Nephron (organoid): ENCODE data around the gene UCN.
"Not testable (repeated sequence)": the region's sequence is repeated elsewhere in the genome, so short reads cannot be mapped to it uniquely, and the experiment has no call there.

ENCODE experiments used
- H3K27ac Mint-ChIP-seq, 3 experiments: 2 replicates each; pipeline ENCODE4 v1.8.0; 2020; ENCODE audit warnings: mixed read lengths in 3 of 3, mild to moderate bottlenecking in 2 of 3, moderate library complexity in 1 of 3
- H3K27me3 Mint-ChIP-seq: 2 replicates; pipeline ENCODE4 v1.8.0; 2021; ENCODE audit warnings: low read depth, mild to moderate bottlenecking, moderate library complexity, mixed read lengths
- H3K36me3 Mint-ChIP-seq: 2 replicates; pipeline ENCODE4 v1.8.0; 2020; ENCODE audit warnings: low read depth, mixed read lengths
- H3K4me1 Mint-ChIP-seq: 2 replicates; pipeline ENCODE4 v1.8.0; 2020; ENCODE audit warnings: mixed read lengths
- H3K4me3 Mint-ChIP-seq, 3 experiments: 2 replicates each; pipeline ENCODE4 v1.8.0; 2020; ENCODE audit warnings: mild to moderate bottlenecking in 3 of 3, mixed read lengths in 3 of 3, moderate library complexity in 2 of 3
- H3K9me3 Mint-ChIP-seq: 2 replicates; pipeline ENCODE4 v1.8.0; 2020; ENCODE audit warnings: mixed read lengths
- TF ChIP-seq, protein P1 (sequence below), 3 experiments: fragments of 200-600 bp; sonication (generic); IDR thresholded peaks; one replicate each; pipeline ENCODE4 v1.5.0; 2021; ENCODE audit warnings: antibody characterized with exemption in 3 of 3; ENCODE audit not compliant: unreplicated experiment in 3 of 3

The UCN gene

DNA sequence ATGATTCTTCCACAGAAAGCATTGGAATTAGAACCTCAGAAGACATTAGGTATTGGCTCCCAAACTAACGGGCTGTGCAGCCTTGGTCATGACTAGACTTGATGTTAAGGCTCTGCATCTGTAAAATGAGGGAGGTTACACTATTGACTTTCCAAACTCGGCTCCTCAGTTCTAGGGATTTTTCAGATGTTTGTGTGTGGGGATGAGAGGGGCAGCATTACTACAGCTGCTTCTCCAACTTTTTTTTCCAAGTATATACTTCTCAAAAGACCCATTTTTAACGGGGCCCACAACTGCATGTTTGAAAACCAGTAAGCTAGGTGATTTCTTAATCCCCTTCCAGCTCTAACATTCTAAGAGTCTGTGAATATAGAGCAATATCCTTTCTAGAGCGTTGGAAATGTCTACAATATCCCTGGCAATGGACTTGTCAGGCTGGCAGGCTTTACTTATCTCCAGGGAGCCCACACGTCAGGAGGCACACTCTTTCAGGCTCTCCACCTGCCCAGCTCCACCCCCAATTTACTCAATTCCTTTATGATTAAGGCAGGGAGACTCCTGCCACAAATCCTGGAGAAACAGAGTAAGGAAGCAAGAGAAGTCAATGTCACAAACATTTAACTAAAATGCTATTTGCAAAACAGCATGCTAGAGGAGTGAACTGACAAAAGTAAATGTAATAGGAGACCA lies 15.5 kb upstream of the UCN start:
- TF ChIP-seq, protein P1, sequence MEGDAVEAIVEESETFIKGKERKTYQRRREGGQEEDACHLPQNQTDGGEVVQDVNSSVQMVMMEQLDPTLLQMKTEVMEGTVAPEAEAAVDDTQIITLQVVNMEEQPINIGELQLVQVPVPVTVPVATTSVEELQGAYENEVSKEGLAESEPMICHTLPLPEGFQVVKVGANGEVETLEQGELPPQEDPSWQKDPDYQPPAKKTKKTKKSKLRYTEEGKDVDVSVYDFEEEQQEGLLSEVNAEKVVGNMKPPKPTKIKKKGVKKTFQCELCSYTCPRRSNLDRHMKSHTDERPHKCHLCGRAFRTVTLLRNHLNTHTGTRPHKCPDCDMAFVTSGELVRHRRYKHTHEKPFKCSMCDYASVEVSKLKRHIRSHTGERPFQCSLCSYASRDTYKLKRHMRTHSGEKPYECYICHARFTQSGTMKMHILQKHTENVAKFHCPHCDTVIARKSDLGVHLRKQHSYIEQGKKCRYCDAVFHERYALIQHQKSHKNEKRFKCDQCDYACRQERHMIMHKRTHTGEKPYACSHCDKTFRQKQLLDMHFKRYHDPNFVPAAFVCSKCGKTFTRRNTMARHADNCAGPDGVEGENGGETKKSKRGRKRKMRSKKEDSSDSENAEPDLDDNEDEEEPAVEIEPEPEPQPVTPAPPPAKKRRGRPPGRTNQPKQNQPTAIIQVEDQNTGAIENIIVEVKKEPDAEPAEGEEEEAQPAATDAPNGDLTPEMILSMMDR (IDR thresholded peaks at IDR 0.05; ENCODE audit: unreplicated experiment in 3 of 3): no peak
- peak overlapping the region; percentile 91 to 97 (median 91) for H3K4me3 Mint-ChIP-seq
- H3K4me1 Mint-ChIP-seq: peaks cover 7% of the 10 kb centered on the region

DNA sequence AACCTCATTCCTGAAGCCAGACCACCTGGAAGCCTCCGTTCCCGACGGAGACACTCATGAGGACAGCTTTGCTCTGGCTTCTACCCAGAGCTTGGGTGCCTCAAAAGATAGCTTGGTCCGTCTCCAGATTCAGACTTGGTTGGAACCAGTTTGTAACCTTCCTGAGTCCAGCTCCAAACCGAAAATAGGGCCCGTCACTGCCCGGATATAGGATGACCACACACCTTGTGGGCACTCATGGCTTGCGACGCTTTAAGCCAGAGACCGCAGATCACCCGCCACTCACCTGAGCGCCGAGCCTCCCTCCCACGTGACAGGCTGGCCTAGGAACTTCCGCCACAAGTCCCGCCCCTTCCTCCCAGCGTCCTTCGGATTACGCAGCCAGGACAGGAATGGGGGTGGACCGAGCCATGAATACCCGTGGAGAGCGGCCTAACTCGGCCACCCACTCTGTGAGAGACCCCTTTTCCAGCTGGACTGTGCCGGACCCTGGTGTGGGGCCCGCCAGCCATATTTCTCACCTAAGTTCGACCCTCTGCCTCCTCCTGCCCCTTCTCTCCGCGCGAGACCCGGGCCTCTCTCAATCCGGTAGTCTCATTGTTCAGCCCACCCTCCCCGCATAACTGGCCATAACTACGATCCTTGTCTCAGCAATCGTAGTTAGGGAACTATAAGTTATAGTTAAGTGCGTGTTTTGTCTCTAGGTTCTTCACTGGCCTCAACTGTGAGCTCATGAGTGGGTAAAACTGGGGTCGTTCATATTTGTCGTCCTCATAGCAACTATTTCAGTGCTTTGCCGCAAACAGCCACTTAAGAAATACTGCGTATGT lies 14.7 kb upstream of the UCN start, which contains the start of gene MPV17:
Gene MPV17, minus strand, starts transcription at position 332 of the 830 bp plus-strand sequence. CDS start 580 bp downstream, outside the sequence.
- Mint-ChIP-seq H3K27me3 (no peaks in the 10 kb centered on the region), H3K9me3 (no peaks in the 10 kb centered on the region), H3K27ac (peak within 1 kb of the TSS; percentile 99), H3K4me1 (peaks cover 7% of the 10 kb centered on the region), H3K4me3 (peak within 1 kb of the TSS; percentile 91 to 97 (median 91)), H3K36me3 (peaks cover 26% of the 10 kb centered on the region)
- TF ChIP-seq, protein P1 (IDR thresholded peaks at IDR 0.05; ENCODE audit: unreplicated experiment in 3 of 3): no peak

More for the DNA sequence above, 15.5 kb upstream of the UCN start:
- Mint-ChIP-seq H3K36me3 (peaks cover 34% of the 10 kb centered on the region), H3K27me3 (no peaks in the 10 kb centered on the region), H3K9me3 (no peaks in the 10 kb centered on the region), H3K27ac (peak overlapping the region; percentile 99)

DNA sequence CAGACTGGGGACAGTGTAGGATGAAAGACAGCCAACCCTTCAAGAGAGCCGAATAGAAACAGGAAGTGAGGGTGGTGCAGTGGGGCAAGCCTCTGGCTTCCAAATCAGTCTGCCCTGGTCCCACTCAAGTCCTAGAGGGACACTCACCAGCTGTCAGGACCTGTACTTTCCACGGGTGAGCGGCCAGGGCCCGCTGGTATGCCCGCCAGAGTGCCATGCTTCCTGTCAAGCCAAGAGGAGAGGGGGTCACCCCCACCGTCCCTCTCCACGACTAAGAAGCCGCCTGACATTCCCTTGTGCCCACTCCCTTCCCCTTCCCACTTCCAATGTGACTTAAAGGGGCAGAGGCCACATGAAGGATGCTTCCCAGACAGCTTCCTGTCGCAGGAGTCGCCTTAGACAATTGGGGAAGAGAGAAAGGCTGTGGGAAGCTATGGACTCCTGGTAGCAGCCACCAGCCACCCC lies 14.1 kb upstream of the UCN start:
- H3K4me1 Mint-ChIP-seq: peaks cover 7% of the 10 kb centered on the region
- H3K4me3 Mint-ChIP-seq: peak overlapping the region; percentile 91 to 97 (median 91)
- H3K27me3 Mint-ChIP-seq: no peaks in the 10 kb centered on the region
- H3K36me3 Mint-ChIP-seq: peaks cover 23% of the 10 kb centered on the region
- H3K9me3 Mint-ChIP-seq: no peaks in the 10 kb centered on the region
- TF ChIP-seq, protein P1 (IDR thresholded peaks at IDR 0.05; ENCODE audit: unreplicated experiment in 3 of 3): no peak
- H3K27ac Mint-ChIP-seq: peak overlapping the region; percentile 99

DNA sequence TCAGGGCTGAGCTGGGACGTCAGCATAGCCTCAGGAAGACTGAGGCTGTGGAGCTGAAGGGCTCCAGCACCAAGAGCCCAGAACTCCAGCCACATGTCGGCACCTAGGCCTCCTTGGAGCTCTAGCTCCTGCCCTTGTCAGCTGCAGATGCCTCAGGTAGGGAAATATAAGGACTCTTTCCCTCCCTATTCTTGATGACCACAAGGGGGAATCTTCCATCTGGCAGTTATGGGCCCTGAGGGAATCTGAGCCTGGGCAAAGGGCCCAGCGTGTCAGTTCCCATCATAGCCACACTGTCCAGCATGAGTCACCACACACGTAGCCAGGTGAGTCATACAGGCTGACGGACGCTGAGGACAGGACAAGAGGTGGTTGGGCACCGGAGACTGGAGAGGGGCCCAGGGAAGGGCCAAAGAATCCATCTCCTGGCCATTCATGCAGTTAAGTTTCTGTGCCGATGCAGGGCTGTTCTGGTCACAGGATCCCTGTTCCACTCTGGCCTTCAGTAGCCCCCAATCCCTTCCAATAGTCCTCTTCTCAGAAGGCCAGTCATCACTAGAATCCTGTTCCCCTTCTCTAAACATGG lies 12.8 kb upstream of the UCN start:
- peaks cover 7% of the 10 kb centered on the region for H3K4me1 Mint-ChIP-seq
- no peaks in the 10 kb centered on the region for H3K27me3 Mint-ChIP-seq
- H3K9me3 Mint-ChIP-seq: no peaks in the 10 kb centered on the region
- peak overlapping the region in 1 of 3 experiments; percentile 80 for H3K27ac Mint-ChIP-seq
- H3K4me3 Mint-ChIP-seq: peak overlapping the region; percentile 91 to 97 (median 91)
- TF ChIP-seq, protein P1 (IDR thresholded peaks at IDR 0.05; ENCODE audit: unreplicated experiment in 3 of 3): no peak
- H3K36me3 Mint-ChIP-seq: peaks cover 10% of the 10 kb centered on the region

DNA sequence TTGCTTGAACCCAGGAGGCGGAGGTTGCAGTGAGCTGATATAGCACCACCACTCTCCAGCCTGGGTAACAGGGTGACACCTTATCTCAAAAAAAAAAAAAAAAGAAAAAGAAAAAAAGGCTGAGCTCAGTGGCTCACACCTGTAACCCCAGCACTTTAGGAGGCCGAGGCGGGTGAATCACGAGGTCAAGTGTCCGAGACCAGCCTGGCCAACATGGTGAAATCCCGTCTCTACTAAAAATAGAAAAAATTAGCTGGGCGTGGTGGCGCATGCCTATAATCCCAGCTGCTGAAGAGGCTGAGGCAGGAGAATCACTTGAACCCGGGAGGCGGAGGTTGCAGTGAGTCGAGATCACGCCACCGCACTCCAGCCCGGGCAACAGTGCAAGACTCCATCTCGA lies 11.6 kb upstream of the UCN start:
- not testable (repeated sequence) for H3K4me3 Mint-ChIP-seq, H3K27ac Mint-ChIP-seq, H3K9me3 Mint-ChIP-seq, H3K4me1 Mint-ChIP-seq, H3K36me3 Mint-ChIP-seq, H3K27me3 Mint-ChIP-seq
